ENCODE measurements around the gene GRK2.

DNA sequence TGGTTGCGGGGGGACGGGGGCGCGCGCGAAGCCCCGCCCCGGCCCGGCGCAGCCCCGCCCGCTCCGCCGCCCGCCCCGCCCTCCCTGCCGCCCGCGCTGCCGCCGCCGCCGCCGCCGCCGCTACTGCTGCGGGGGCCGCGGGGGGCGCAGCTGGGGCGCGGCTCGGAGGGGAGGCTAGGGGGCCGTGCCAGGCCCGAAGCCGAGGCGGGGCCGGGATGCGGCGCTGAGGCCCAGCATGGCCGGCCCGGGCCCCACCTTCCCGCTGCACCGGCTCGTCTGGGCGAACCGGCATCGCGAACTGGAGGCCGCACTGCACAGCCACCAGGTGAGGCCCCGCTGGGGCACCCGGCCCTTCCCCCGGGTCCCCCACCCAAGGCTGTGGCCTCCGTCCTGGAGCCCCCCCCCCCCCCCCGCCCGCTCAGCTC is 23.0 kb downstream of the GRK2 start, which contains the start of gene ANKRD13D:
- TF ChIP-seq, protein P1, sequence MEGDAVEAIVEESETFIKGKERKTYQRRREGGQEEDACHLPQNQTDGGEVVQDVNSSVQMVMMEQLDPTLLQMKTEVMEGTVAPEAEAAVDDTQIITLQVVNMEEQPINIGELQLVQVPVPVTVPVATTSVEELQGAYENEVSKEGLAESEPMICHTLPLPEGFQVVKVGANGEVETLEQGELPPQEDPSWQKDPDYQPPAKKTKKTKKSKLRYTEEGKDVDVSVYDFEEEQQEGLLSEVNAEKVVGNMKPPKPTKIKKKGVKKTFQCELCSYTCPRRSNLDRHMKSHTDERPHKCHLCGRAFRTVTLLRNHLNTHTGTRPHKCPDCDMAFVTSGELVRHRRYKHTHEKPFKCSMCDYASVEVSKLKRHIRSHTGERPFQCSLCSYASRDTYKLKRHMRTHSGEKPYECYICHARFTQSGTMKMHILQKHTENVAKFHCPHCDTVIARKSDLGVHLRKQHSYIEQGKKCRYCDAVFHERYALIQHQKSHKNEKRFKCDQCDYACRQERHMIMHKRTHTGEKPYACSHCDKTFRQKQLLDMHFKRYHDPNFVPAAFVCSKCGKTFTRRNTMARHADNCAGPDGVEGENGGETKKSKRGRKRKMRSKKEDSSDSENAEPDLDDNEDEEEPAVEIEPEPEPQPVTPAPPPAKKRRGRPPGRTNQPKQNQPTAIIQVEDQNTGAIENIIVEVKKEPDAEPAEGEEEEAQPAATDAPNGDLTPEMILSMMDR (IDR thresholded peaks at IDR 0.05 in 4 of 5, conservative IDR thresholded peaks at IDR 0.05 in 1 of 5): no peak
- no peak for TF ChIP-seq POLR2A (IDR thresholded peaks at IDR 0.05)

Data from gastrocnemius medialis (tissue), 4 donors.